Fibroblast of lung (primary cell): ENCODE data around the gene YPEL4. TPM values are rescaled to one million over a fixed set of nuclear protein-coding genes. Genes with fewer than 3 reads are reported as not detected.
"Not testable (repeated sequence)": the region's sequence is repeated elsewhere in the genome, so short reads cannot be mapped to it uniquely, and the experiment has no call there.

ENCODE experiments used
- DNase-seq, 2 donors: peaks; one replicate each; pipeline versions ENCODE4 v3.0.0 to v3.0.0-alpha.2; 2010; ENCODE audit warnings: low read depth in 2 of 2
- H2AFZ ChIP-seq: 2 replicates; pipeline ENCODE4 v1.5.1; 2012; ENCODE audit warnings: low read length, control low read depth, inconsistent platforms
- H3K27ac ChIP-seq: 2 replicates; pipeline ENCODE4 v1.5.1; 2011; ENCODE audit warnings: low read length, control low read depth; ENCODE audit not compliant: insufficient read depth
- H3K27me3 ChIP-seq: 2 replicates; pipeline ENCODE4 v1.5.1; 2011; ENCODE audit warnings: mild to moderate bottlenecking, low read length; ENCODE audit not compliant: control insufficient read depth, insufficient read depth
- H3K36me3 ChIP-seq: 2 replicates; pipeline ENCODE4 v1.5.1; 2011; ENCODE audit warnings: low read length; ENCODE audit not compliant: control insufficient read depth, insufficient read depth
- H3K4me1 ChIP-seq: 2 replicates; pipeline ENCODE4 v1.5.1; 2011; ENCODE audit warnings: low read length; ENCODE audit not compliant: control insufficient read depth, insufficient read depth; ENCODE audit errors: extremely low read depth
- H3K4me2 ChIP-seq: 2 replicates; pipeline ENCODE4 v1.5.1; 2011; ENCODE audit warnings: low read length, control low read depth; ENCODE audit not compliant: insufficient read depth; ENCODE audit errors: extremely low read depth
- H3K4me3 ChIP-seq, 4 experiments: fragments of 200-600 bp in 1 of 4; sonication (generic) in 1 of 4; replicated peaks in 1 of 4; 2 replicates each; pipeline ENCODE4 v1.5.1; 2011 to 2016; ENCODE audit warnings: low read length in 4 of 4, low read depth in 3 of 4, mild to moderate bottlenecking in 3 of 4, control low read depth in 2 of 4, inconsistent platforms in 1 of 4, mixed read lengths in 1 of 4; ENCODE audit not compliant: insufficient read depth in 1 of 4; ENCODE audit errors: control extremely low read depth in 1 of 4
- H3K79me2 ChIP-seq: 2 replicates; pipeline ENCODE4 v1.5.1; 2012; ENCODE audit warnings: mild to moderate bottlenecking, low read length, inconsistent platforms; ENCODE audit not compliant: control insufficient read depth, insufficient read depth
- H3K9ac ChIP-seq: 2 replicates; pipeline ENCODE4 v1.5.1; 2011; ENCODE audit warnings: mild to moderate bottlenecking, low read length, control low read depth; ENCODE audit not compliant: insufficient read depth
- H3K9me3 ChIP-seq: 2 replicates; pipeline ENCODE4 v1.5.1; 2012; ENCODE audit warnings: low read depth, low read length; ENCODE audit not compliant: control insufficient read depth, insufficient read depth
- H4K20me1 ChIP-seq: 2 replicates; pipeline ENCODE4 v1.5.1; 2011; ENCODE audit warnings: low read length; ENCODE audit not compliant: control insufficient read depth, insufficient read depth; ENCODE audit errors: extremely low read depth
- EZH2 ChIP-seq: IDR thresholded peaks from 2 replicates; pipeline ENCODE4 v1.5.1; 2012; ENCODE audit warnings: low read length, control low read depth, mild to moderate bottlenecking; ENCODE audit errors: missing control alignments
- polyA plus RNA-seq, 2 donors: library from polyadenylated mRNA; depleted of rRNA in 1 of 2; stranded (reverse) in 1 of 2; unstranded in 1 of 2; fragments of >200 nt; gene quantifications; 2 replicates each; pipeline ENCODE4 v1.2.1, GENCODE V29; 2011 to 2012; ENCODE audit warnings: missing spikeins in 1 of 2
- total RNA-seq: library from RNA; depleted of rRNA; stranded (reverse); fragments of >200 nt; gene quantifications from 2 replicates; pipeline ENCODE4 v1.2.1, GENCODE V29; 2014
- TF ChIP-seq, protein P1 (sequence below), 2 donors: IDR thresholded peaks in 1 of 2; conservative IDR thresholded peaks in 1 of 2; 1 replicate in 1 of 2; 2 replicates in 1 of 2; pipeline ENCODE4 v1.5.1; 2011 to 2012; ENCODE audit warnings: low read length in 2 of 2, control low read depth in 1 of 2, inconsistent platforms in 1 of 2, low read depth in 1 of 2, mild to moderate bottlenecking in 1 of 2

Gene YPEL4
- total and polyA plus RNA-seq, 2 donors (not counting 1 experiment from before 2014, with no cell fraction given): 0.59 to 2.3 TPM

DNA sequence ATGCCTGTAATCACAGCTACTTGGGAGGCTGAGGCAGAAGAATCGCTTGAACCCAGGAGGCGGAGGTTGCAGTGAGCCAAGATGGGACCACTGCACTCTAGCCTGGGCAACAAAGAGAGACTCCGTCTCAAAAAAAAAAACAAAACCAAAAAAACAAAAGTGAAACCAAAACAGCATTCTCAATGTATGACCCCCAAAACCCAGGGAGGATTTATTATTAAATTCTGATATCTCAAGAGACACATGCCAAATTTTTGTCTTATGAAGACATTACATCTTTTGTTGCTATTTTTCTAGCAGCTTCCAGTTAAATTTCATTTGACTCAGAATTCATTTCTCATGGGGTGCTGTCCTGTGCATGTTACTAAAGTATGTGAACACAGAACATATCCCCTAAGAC lies 3.0 kb upstream of the YPEL4 start:
- peaks cover 14% of the 10 kb centered on the region for H3K4me1 ChIP-seq
- H3K79me2 ChIP-seq: peaks cover under 1% of the 10 kb centered on the region
- H3K36me3 ChIP-seq: no peaks in the 10 kb centered on the region
- H3K27ac ChIP-seq: no peak overlapping the region
- H3K9me3 ChIP-seq: no peaks in the 10 kb centered on the region
- TF ChIP-seq EZH2: no peak
- TF ChIP-seq, protein P1, sequence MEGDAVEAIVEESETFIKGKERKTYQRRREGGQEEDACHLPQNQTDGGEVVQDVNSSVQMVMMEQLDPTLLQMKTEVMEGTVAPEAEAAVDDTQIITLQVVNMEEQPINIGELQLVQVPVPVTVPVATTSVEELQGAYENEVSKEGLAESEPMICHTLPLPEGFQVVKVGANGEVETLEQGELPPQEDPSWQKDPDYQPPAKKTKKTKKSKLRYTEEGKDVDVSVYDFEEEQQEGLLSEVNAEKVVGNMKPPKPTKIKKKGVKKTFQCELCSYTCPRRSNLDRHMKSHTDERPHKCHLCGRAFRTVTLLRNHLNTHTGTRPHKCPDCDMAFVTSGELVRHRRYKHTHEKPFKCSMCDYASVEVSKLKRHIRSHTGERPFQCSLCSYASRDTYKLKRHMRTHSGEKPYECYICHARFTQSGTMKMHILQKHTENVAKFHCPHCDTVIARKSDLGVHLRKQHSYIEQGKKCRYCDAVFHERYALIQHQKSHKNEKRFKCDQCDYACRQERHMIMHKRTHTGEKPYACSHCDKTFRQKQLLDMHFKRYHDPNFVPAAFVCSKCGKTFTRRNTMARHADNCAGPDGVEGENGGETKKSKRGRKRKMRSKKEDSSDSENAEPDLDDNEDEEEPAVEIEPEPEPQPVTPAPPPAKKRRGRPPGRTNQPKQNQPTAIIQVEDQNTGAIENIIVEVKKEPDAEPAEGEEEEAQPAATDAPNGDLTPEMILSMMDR (conservative IDR thresholded peaks at IDR 0.05 in 1 of 2, IDR thresholded peaks at IDR 0.05 in 1 of 2; ENCODE audit: low read depth in 1 of 2, low read length in 2 of 2): no peak
- H3K27me3 ChIP-seq: peaks cover 8% of the 10 kb centered on the region
- peak overlapping the region in 2 of 4 experiments; percentile 17 to 29 for H3K4me3 ChIP-seq
- no peaks in the 10 kb centered on the region for H4K20me1 ChIP-seq
- no peak for DNase-seq
- no peak overlapping the region for H3K9ac ChIP-seq
- H2AFZ ChIP-seq: no peak overlapping the region
- H3K4me2 ChIP-seq: peak overlapping the region; percentile 58

DNA sequence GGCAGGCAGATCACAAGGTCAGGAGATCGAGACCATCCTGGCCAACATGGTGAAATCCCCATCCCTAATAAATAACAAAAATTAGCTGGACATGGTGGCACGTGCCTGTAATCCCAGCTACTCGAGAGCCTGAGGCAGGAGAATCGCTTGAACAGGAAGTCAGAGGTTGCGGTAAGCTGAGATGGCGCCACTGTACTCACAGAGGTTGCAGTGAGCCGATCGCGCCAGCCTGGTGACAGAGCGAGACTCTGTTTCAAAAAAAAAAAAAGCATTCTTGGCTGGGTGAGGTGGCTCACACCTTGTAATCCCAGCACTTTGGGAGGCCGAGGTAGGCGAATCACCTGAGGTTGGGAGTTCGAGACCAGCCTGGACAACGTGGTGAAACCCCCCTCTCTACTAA lies 2.5 kb upstream of the YPEL4 start:
- not testable (repeated sequence) for H3K36me3 ChIP-seq, H4K20me1 ChIP-seq, H3K4me2 ChIP-seq, H3K9me3 ChIP-seq, H3K79me2 ChIP-seq, H3K4me3 ChIP-seq, H3K9ac ChIP-seq, H3K27ac ChIP-seq, H2AFZ ChIP-seq, DNase-seq
- peaks cover 12% of the 10 kb centered on the region for H3K27me3 ChIP-seq
- H3K4me1 ChIP-seq: peaks cover 17% of the 10 kb centered on the region

DNA sequence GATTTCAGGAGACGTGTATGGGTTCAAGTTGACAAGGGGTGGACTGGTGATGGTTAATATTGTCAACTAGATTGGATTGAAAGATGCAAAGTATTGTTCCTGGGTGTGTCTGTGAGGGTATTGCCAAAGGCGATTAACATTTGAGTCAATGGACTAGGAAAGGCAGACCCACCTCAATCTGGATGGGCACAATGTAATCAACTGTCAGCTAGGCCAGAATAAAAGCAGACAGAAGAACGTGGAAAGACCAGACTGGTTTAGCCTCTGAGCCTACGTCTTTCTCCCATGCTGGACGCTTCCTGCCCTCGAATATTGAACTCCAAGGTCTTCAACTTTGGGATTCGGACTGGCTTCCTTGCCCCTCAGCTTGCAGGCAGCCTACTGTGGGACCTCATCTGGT lies 1.7 kb upstream of the YPEL4 start:
- TF ChIP-seq EZH2: no peak
- TF ChIP-seq, protein P1 (conservative IDR thresholded peaks at IDR 0.05 in 1 of 2, IDR thresholded peaks at IDR 0.05 in 1 of 2; ENCODE audit: low read depth in 1 of 2, low read length in 2 of 2): no peak
- Histone ChIP-seq H3K4me3 (no peak overlapping the region), H3K79me2 (no peaks in the 10 kb centered on the region), H3K36me3 (no peaks in the 10 kb centered on the region), H2AFZ (no peak overlapping the region), H3K27ac (no peak overlapping the region), H4K20me1 (no peaks in the 10 kb centered on the region), H3K27me3 (peaks cover 20% of the 10 kb centered on the region), H3K4me2 (no peak overlapping the region), H3K9ac (no peak overlapping the region), H3K4me1 (peaks cover 15% of the 10 kb centered on the region), H3K9me3 (no peaks in the 10 kb centered on the region)
- DNase-seq: no peak
